HG02763 (cell line): ENCODE results near the gene RFWD3.

Experiments
- ATAC-seq: cut with Tn5 transposase; IDR thresholded peaks from one replicate; pipeline ENCODE4 v1.9.1; 2021; ENCODE audit warnings: mild to moderate bottlenecking, moderate library complexity; ENCODE audit not compliant: unreplicated experiment

RFWD3 gene

GRCh38 chr16:74623839-74624235 is 42.8 kb downstream of the RFWD3 start:
- ATAC-seq, result no peak

GRCh38 chr16:74623214-74623838 is 43.4 kb downstream of the RFWD3 start:
- no peak for ATAC-seq

GRCh38 chr16:74622005-74622404 is 44.7 kb downstream of the RFWD3 start:
- no peak for ATAC-seq

- no peak for ATAC-seq
Measured at GRCh38 chr16:74617206-74617788, 49.4 kb downstream of the RFWD3 start.

- ATAC-seq, result no peak
Measured at GRCh38 chr16:74611721-74612120, 55.0 kb downstream of the RFWD3 start.

- no peak for ATAC-seq
Measured at GRCh38 chr16:74608944-74609343, 57.7 kb downstream of the RFWD3 start.

GRCh38 chr16:74608381-74608780 is 58.3 kb downstream of the RFWD3 start:
- no peak for ATAC-seq

GRCh38 chr16:74607962-74608356 is 58.7 kb downstream of the RFWD3 start:
- ATAC-seq, result no peak

GRCh38 chr16:74607310-74607961 is 59.2 kb downstream of the RFWD3 start:
- peak; percentile 17 for ATAC-seq

- ATAC-seq, result peak; percentile 89
Measured at GRCh38 chr16:74606521-74607309, 60.0 kb downstream of the RFWD3 start, which contains the start of gene GLG1. TSS of gene GLG1 (minus strand) at chr16:74607114. CDS start at chr16:74607094, 20 bp downstream.

- no peak for ATAC-seq
Measured at GRCh38 chr16:74605746-74606520, 60.7 kb downstream of the RFWD3 start.

GRCh38 chr16:74605332-74605731 is 61.3 kb downstream of the RFWD3 start:
- ATAC-seq, result no peak

GRCh38 chr16:74603848-74604247 is 62.8 kb downstream of the RFWD3 start:
- no peak for ATAC-seq

- no peak for ATAC-seq
Measured at GRCh38 chr16:74601126-74601871, 65.4 kb downstream of the RFWD3 start.

GRCh38 chr16:74596586-74596985 is 70.1 kb downstream of the RFWD3 start:
- no peak for ATAC-seq

- no peak for ATAC-seq
Measured at GRCh38 chr16:74592847-74593246, 73.8 kb downstream of the RFWD3 start.

GRCh38 chr16:74591876-74592650 is 74.6 kb downstream of the RFWD3 start:
- ATAC-seq, result no peak

- no peak for ATAC-seq
Measured at GRCh38 chr16:74586948-74587347, 79.7 kb downstream of the RFWD3 start.

- ATAC-seq, result no peak
Measured at GRCh38 chr16:74585846-74586443, 80.7 kb downstream of the RFWD3 start.
